ENCODE measurements around the gene ULBP2.
"Not testable (repeated sequence)": the region's sequence is repeated elsewhere in the genome, so short reads cannot be mapped to it uniquely, and the experiment has no call there.

The ULBP2 gene

DNA sequence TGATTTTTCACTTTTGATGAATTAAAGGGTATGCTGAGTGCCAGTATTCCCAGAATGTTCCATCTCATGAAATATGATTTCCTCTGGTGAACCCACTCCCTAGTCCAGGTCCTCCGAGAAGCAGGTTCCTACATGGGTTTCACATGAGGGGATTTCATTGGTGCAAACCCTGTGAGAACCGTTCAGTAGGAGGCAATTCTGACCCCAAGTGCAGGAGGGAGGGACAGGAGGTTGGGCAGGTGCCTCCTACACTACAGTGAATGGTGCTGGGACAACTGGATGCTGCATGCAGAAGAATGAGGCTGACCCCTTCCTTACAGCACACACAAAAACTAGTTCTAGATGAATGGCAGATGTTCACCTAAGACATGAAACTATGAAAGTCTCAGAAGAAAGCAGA, 5.1 kb upstream of the ULBP2 start:
- peaks cover 16% of the 10 kb centered on the region for H3K4me1 ChIP-seq
- H3K4me3 ChIP-seq, result no peak overlapping the region
- H4K20me1 ChIP-seq, result peaks cover 60% of the 10 kb centered on the region
- H3K27me3 ChIP-seq, result peaks cover 83% of the 10 kb centered on the region
- no peak overlapping the region for H3K27ac ChIP-seq
- no peak for TF ChIP-seq Cebpa-rat (IDR thresholded peaks at IDR 0.05)
- H3K9me3 ChIP-seq, result 0 out of 2 replicates have a peak, but pooled peaks cover 5% of the 10 kb centered on the region
- no peak overlapping the region for H3K9ac ChIP-seq
- H3K4me2 ChIP-seq, result no peak overlapping the region
- H3K36me3 ChIP-seq, result no peaks in the 10 kb centered on the region

DNA sequence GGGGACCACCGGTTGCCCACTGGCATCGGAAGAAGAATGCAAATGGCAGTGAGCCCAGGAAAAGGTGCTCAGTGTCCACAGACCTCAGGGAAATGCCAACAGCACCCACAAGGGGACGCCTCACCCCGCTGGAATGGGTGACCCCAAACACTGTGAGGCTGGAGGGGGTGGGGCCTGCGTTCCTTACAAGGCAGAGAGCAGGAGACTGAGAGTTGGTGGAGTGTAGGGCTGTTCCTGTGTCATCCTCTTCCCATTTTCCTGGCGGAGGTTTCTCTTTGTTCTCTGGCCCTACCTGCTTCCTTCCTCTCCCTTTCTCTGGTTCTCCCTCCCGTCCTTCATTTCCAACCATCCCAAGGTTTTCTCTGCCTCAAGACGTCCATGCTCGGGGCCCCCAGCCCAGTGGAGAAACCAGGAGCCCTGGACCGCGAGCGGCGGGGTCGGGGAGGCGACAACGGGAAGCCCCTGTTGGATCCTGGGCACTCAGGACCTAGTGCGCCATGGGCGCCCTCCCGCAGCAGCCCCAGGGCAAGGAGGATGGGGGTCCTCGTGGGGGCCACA, 3.7 kb upstream of the ULBP2 start:
- Histone ChIP-seq H3K4me2 (peak overlapping the region; percentile 59), H3K4me1 (peaks cover 20% of the 10 kb centered on the region), H4K20me1 (peaks cover 71% of the 10 kb centered on the region), H3K4me3 (peak overlapping the region; percentile 44), H3K27me3 (peaks cover 95% of the 10 kb centered on the region)
- not testable (repeated sequence) for H3K9ac ChIP-seq, H3K36me3 ChIP-seq, H3K27ac ChIP-seq, H3K9me3 ChIP-seq

DNA sequence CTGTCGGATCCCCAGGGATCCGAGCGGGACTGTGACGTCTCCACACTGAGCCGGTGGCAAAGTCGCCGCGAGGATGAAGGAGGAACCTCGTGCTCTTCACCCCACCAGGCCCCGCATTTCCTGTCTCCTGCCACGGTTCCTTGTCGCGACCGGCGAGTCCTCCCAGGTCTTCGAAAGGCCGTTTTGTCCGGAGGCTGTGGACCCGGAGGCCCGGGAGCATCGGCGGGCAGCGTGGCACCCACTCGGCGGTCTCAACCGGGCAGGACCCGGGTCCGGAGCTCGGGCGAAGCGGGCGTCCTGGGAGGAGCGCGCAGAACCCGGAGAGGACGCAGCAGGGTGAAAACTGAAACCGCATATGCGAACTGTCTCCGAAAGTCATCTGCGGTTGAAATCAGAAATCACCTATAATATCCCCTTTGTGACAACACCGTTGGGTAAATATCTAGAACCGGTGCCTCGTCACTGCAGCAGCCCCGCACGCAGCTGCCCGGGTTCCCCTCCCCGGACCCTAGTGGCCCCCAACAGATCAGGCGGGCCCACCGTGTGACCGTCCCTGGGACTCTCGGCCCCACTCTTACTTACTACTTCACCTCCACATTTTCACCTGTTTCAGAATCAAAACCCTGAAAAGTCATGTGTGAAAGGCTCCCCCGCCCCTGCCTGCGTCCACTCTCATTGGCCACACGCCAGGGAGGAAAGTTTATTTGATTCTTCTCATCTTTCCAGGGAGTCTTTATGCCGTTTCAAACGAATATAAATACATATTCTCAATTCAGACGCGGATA, 3.1 kb upstream of the ULBP2 start:
- no peak for TF ChIP-seq Cebpa-rat (IDR thresholded peaks at IDR 0.05)

DNA sequence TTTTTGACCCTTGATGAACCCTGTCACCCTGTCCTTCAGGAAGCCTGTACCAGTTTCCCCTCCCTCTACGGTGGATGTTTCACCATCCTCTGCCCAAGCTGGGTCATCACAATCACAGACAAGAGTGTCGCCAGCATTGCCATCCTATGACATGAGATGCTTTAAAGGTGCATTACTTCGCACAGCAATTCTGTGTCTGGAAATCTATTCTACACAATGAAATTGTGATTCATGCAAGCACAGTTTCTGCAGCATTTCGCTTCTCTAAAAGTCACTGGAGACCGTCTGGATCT, 2.5 kb upstream of the ULBP2 start:
- H3K4me2 ChIP-seq, result no peak overlapping the region
- H3K4me3 ChIP-seq, result no peak overlapping the region
- H3K27ac ChIP-seq, result no peak overlapping the region
- TF ChIP-seq Cebpa-rat (IDR thresholded peaks at IDR 0.05), result no peak
- H3K36me3 ChIP-seq, result no peaks in the 10 kb centered on the region
- H3K4me1 ChIP-seq, result peaks cover 20% of the 10 kb centered on the region
- peaks cover 97% of the 10 kb centered on the region for H3K27me3 ChIP-seq
- no peak overlapping the region for H3K9ac ChIP-seq
- H4K20me1 ChIP-seq, result peaks cover 71% of the 10 kb centered on the region
- H3K9me3 ChIP-seq, result 0 out of 2 replicates have a peak, but pooled peaks cover 5% of the 10 kb centered on the region

More for the DNA sequence above, 3.1 kb upstream of the ULBP2 start:
- H3K27ac ChIP-seq, result no peak overlapping the region
- peak overlapping the region; percentile 44 for H3K4me3 ChIP-seq
- H3K4me2 ChIP-seq, result peak overlapping the region; percentile 59
- peaks cover 95% of the 10 kb centered on the region for H3K27me3 ChIP-seq
- H3K9me3 ChIP-seq, result 0 out of 2 replicates have a peak, but pooled peaks cover 5% of the 10 kb centered on the region
- no peaks in the 10 kb centered on the region for H3K36me3 ChIP-seq
- peaks cover 20% of the 10 kb centered on the region for H3K4me1 ChIP-seq
- H4K20me1 ChIP-seq, result peaks cover 71% of the 10 kb centered on the region
- H3K9ac ChIP-seq, result no peak overlapping the region

DNA sequence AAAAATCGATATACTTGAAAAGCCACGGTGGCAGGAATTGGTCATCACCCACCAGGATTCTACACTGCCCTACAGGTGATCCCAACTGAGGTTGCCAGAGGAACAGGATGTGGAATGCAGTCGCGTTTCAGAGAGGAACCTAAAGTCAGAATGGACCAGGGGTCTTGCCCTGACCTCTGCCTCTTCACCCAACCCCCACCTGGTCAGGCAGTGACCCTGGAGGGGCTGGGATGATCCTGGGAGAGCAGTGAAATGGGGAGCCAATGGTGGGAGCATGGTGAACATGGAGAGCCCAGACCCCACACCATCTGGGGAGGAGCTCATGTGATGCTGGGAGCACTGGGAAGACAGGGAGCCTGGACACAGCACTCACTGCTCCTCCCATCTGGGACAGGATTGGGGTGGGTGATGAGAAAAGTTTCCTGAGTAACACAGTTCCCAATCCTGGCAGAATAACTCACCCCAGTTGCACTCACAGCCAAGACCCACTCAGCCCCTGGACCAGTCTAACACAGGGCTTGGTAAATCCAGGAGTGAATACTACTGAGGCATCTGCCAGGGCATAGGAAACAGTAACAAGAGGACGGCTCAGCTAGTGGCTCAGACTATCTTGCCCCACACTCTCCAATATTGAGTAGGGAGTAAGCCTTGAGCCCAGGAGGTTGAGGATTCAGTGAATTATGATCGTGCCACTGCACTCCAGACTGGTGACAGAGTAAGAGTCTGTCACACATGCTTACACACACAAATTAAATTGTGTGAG, 1.7 kb upstream of the ULBP2 start:
- Histone ChIP-seq H3K4me3 (no peak overlapping the region), H3K36me3 (no peaks in the 10 kb centered on the region), H3K4me2 (no peak overlapping the region), H4K20me1 (peaks cover 69% of the 10 kb centered on the region), H3K27ac (no peak overlapping the region), H3K9me3 (0 out of 2 replicates have a peak, but pooled peaks cover 5% of the 10 kb centered on the region), H3K9ac (no peak overlapping the region), H3K27me3 (peaks cover 89% of the 10 kb centered on the region), H3K4me1 (peaks cover 20% of the 10 kb centered on the region)
- TF ChIP-seq Cebpa-rat (IDR thresholded peaks at IDR 0.05), result no peak

DNA sequence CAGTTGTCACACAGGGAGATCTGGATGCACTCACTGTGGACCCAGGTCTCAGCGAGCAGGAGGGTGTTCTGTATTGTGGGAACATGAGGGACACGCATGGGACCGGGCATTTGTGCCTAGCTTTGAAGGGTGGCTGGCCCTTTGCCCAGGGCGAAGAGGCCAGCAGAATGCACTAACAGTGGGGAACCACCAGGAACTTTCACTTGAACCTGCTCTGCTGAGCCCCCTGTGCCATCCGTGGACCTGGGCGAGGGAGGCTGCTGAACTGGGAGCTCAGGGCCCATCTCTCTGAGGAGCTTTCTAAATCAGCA, 1.2 kb upstream of the ULBP2 start:
- Histone ChIP-seq H3K27ac (no peak overlapping the region), H3K9ac (no peak overlapping the region), H3K4me3 (no peak overlapping the region), H3K36me3 (no peaks in the 10 kb centered on the region), H3K27me3 (peaks cover 84% of the 10 kb centered on the region), H3K4me2 (no peak overlapping the region), H3K4me1 (peaks cover 20% of the 10 kb centered on the region), H4K20me1 (peaks cover 64% of the 10 kb centered on the region), H3K9me3 (0 out of 2 replicates have a peak, but pooled peaks cover 5% of the 10 kb centered on the region)
- TF ChIP-seq Cebpa-rat (IDR thresholded peaks at IDR 0.05), result no peak

DNA sequence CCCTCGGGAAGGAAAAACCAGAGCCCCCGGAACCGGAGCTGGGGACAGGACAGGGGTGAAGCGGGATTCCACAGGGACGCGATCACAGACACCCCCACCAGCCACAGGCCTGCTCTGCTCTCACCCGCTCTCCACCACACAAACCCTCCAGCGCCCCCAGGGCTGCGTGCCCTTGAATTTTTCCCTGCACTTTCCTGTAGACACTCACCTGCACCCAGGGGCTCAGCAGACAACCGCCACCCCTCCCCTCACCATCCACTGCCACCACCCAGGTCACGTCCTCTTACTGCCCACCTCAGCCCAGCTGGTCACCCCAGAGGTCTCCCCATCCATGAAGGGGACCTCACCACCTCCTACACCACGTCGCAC, 631 bp downstream of the ULBP2 start:
- Histone ChIP-seq H3K4me3 (peak overlapping the region; percentile 67), H3K9me3 (0 out of 2 replicates have a peak, but pooled peaks cover 5% of the 10 kb centered on the region), H3K36me3 (no peaks in the 10 kb centered on the region), H3K9ac (no peak overlapping the region; the same call in 1 of the 2 replicates), H3K27ac (no peak overlapping the region), H3K4me2 (peak overlapping the region; percentile 94), H4K20me1 (peaks cover 50% of the 10 kb centered on the region), H3K27me3 (peaks cover 70% of the 10 kb centered on the region), H3K4me1 (peaks cover 20% of the 10 kb centered on the region)
- no peak for TF ChIP-seq Cebpa-rat (IDR thresholded peaks at IDR 0.05)

DNA sequence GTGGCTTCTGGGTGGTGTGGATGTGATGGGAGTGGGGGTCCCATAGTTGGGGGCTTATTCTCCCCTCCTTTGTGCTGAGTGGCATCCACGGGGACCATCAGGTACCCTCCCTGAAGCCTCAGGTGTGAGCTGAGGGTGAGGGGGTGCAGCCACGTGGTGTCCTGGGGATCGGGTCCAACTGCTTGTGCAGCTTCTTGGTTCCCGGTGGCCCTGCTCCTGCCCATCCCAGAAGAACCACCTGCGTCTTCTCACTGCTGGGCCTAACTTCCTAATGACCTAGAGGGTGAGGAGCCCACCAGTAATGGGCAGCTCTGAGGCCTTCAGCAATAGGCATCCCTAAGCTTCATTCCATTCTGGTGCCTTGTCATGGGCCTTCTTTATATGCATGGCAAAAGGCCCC, 1.5 kb downstream of the ULBP2 start:
- H3K4me2 ChIP-seq, H3K4me3 ChIP-seq, H3K9me3 ChIP-seq, H3K9ac ChIP-seq, H3K36me3 ChIP-seq, H3K27ac ChIP-seq: not testable (repeated sequence)
- Histone ChIP-seq H3K27me3 (peaks cover 64% of the 10 kb centered on the region), H3K4me1 (peaks cover 19% of the 10 kb centered on the region), H4K20me1 (peaks cover 44% of the 10 kb centered on the region)

DNA sequence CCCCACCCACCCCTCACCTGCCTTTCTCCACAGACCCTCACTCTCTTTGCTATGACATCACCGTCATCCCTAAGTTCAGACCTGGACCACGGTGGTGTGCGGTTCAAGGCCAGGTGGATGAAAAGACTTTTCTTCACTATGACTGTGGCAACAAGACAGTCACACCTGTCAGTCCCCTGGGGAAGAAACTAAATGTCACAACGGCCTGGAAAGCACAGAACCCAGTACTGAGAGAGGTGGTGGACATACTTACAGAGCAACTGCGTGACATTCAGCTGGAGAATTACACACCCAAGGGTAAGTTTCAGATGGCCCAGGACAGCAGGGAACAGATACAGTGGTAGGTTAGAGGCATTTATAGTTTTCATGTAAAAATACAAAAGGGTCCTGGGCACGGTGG, 3.5 kb downstream of the ULBP2 start:
- Histone ChIP-seq H3K27me3 (peaks cover 58% of the 10 kb centered on the region), H4K20me1 (peaks cover 30% of the 10 kb centered on the region), H3K4me1 (peaks cover 14% of the 10 kb centered on the region)
- H3K9ac ChIP-seq, H3K27ac ChIP-seq, H3K4me3 ChIP-seq, H3K4me2 ChIP-seq, H3K36me3 ChIP-seq, H3K9me3 ChIP-seq: not testable (repeated sequence)

DNA sequence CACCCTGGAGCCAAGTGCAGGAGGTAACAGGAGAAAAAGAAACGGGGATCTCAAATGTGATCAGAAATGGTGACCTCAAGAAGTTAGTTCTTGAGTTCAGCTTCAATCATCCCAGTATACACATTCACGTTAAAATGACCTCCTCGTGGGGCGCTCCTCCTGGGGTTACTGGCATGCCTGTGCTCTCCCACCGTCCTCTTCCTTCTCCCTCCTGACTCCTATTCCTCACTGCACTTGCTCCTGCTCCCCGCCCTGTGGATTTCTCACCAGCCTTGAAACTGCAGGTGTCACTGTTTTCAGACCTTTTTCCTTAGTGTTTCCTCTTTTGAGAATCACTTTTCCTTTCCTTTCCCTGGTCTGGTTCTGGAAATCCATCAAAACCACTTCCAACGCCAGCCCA, 4.8 kb downstream of the ULBP2 start:
- Histone ChIP-seq H4K20me1 (peaks cover 28% of the 10 kb centered on the region; the same call in 1 of the 2 replicates), H3K4me1 (peaks cover 18% of the 10 kb centered on the region), H3K27me3 (peaks cover 58% of the 10 kb centered on the region)
- H3K9ac ChIP-seq, H3K9me3 ChIP-seq, H3K36me3 ChIP-seq, H3K4me3 ChIP-seq, H3K27ac ChIP-seq, H3K4me2 ChIP-seq: not testable (repeated sequence)

DNA sequence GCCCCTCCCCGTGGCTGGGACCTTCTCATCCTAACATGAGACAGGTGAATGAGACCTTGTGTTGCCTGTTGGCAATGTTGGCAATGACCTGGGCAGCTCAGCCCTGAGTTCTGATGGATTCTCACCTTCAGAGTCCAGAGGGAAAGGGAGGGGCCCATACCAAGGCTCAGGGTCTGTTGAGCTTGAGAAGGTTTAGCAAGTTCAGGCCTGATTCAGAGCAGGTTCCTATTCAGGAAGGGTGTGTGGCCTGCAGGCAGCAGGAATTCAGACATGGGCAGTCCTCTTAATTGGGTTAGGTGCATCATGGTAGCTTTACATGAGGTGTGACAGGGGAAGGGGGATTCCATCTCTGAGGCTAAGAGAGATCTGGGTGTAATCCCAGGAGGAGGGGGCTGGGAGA, 5.7 kb downstream of the ULBP2 start:
- Histone ChIP-seq H3K27me3 (peaks cover 57% of the 10 kb centered on the region), H3K4me1 (peaks cover 12% of the 10 kb centered on the region), H4K20me1 (peaks cover 19% of the 10 kb centered on the region; the same call in 1 of the 2 replicates)
- not testable (repeated sequence) for H3K9me3 ChIP-seq, H3K9ac ChIP-seq, H3K4me3 ChIP-seq, H3K27ac ChIP-seq, H3K4me2 ChIP-seq, H3K36me3 ChIP-seq

Data from BLaER1 (cell line).